Fibroblast of pulmonary artery (primary cell): ENCODE measurements around the gene TOMM70.

ENCODE experiments used
- DNase-seq: peaks from one replicate; pipeline ENCODE4 v3.0.0-alpha.2; 2010; ENCODE audit warnings: low read depth
- H3K4me3 ChIP-seq: replicated peaks from 2 replicates; pipeline ENCODE4 v1.5.1; 2011; ENCODE audit warnings: low read depth, mild to moderate bottlenecking, control low read depth, low read length, moderate library complexity
- CTCF ChIP-seq: IDR thresholded peaks from 2 replicates; pipeline ENCODE4 v1.5.1; 2011; ENCODE audit warnings: mild to moderate bottlenecking, control low read depth, low read length, inconsistent platforms; ENCODE audit errors: missing control alignments

Gene TOMM70

GRCh38 chr3:100423611-100424010 is 22.7 kb upstream of the TOMM70 start:
- no peak for TF ChIP-seq CTCF
- H3K4me3 ChIP-seq: no peak overlapping the region
- DNase-seq: no peak

DNA sequence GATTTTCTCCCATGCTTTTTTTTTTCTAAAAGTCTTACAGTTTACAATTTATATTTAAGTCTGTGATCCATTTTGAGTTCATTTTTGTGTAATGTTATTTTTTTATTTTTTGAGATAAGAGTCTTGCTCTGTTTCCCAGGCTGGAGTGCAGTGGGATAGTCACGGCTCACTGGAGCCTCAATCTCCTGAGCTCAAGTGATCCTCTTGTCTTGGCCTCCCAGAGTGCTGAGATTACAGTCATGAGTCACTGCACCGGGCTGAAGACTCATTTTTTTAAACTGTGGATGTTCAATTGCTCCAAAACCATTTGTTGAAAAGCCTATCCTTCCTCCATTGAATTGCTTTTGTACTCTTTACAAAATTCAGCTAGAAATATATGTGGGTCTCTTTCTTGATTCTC is 20.0 kb upstream of the TOMM70 start:
- no peak for DNase-seq
- TF ChIP-seq CTCF: no peak
- H3K4me3 ChIP-seq: no peak overlapping the region

GRCh38 chr3:100419406-100419805 is 18.5 kb upstream of the TOMM70 start:
- no peak for DNase-seq
- TF ChIP-seq CTCF: no peak
- H3K4me3 ChIP-seq: no peak overlapping the region

DNA sequence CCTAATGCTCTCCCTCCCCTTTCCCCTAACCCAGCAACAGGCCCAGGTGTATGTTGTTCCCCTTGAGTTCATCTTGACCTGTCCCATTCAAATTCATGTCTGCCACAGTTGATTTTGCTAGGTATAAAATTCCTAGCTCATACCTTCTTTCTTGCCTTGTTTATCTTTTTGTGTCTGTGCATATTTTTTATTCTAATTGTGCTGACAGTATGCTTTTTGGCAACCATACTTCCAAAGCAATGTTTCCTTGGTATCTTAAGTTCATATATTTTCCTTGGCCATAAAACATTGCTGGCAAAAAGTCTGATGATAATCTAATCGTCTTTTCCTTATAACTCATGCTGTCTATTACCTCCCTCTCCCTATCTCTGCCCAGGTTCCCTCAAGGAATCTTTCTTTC is 16.0 kb upstream of the TOMM70 start:
- no peak for TF ChIP-seq CTCF
- no peak for DNase-seq
- H3K4me3 ChIP-seq: no peak overlapping the region

GRCh38 chr3:100416176-100416575 is 15.3 kb upstream of the TOMM70 start:
- TF ChIP-seq CTCF: no peak
- H3K4me3 ChIP-seq: no peak overlapping the region
- DNase-seq: no peak

- no peak overlapping the region for H3K4me3 ChIP-seq
- TF ChIP-seq CTCF: no peak
- DNase-seq: no peak
These were observed 12.7 kb upstream of the TOMM70 start for GRCh38 chr3:100413613-100414012.

DNA sequence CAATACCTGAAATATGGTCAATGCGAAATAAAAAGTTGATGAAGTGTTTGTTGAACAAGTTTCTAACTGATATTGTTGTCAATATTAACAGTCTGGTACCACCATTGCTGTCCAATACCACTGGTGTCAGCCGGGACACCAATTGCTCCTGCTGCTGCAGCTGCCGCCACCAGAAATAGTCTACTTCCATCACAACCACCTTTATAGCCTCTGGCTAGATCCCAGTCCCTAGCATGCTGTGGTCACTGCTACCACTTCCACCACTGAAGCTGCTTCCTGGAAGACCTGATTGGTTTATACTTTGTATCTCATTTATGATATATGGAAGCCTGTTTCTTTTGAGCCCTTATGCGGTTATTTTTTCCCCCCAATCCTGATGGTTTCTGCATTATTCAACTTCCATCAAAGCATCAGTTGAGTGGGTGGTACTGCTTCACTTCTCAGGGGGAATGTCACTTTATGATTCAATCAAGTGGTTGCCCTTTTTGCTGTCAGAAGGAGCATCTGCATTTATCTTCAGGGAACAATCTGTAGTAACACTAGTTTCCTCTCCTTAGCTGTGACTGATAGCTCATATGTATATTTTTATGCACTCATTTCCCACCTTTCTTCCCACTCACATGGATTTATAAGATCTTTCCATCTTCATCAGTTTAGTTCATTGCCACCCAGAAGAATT is 12.2 kb upstream of the TOMM70 start:
- DNase-seq: no peak
- TF ChIP-seq CTCF: no peak
- no peak overlapping the region for H3K4me3 ChIP-seq
